HepG2 (cell line): Measurements from ENCODE around the gene AKT3.

Experiments
- CTCF ChIP-seq: sonication (generic); formaldehyde crosslinking; IDR thresholded peaks from 2 replicates; pipeline ENCODE4 v1.5.0; 2020; ENCODE audit warnings: mild to moderate bottlenecking, missing genetic modification reagents, moderate library complexity
- EHMT2 ChIP-seq: fragments of 200-600 bp; sonication (generic); IDR thresholded peaks from 2 replicates; pipeline ENCODE4 v1.7.0; 2017; ENCODE audit warnings: antibody characterized with exemption, low read depth, low read length, borderline replicate concordance
- ELF1 ChIP-seq: sonication (generic); formaldehyde crosslinking; IDR thresholded peaks from 2 replicates; pipeline ENCODE4 v1.4.0; 2020; ENCODE audit warnings: missing genetic modification reagents
- ELK4 ChIP-seq: sonication (generic); formaldehyde crosslinking; IDR thresholded peaks from 2 replicates; pipeline ENCODE4 v1.9.0; 2021; ENCODE audit warnings: missing genetic modification reagents, borderline replicate concordance
- MNT ChIP-seq: fragments of 450-650 bp; IDR thresholded peaks from 2 replicates; pipeline ENCODE4 v1.6.1; 2016
- PBX2 ChIP-seq: IDR thresholded peaks from 2 replicates; pipeline ENCODE4 v1.6.1; 2016; ENCODE audit warnings: control low read depth
- POLR2AphosphoS2 ChIP-seq: IDR thresholded peaks from 2 replicates; pipeline ENCODE4 v1.6.1; 2011; ENCODE audit warnings: low read depth, low read length, improper control_type of control experiment
- TFDP2 ChIP-seq: sonication (generic); formaldehyde crosslinking; IDR thresholded peaks from 2 replicates; pipeline ENCODE4 v1.4.0; 2020; ENCODE audit warnings: missing genetic modification reagents
- XBP1 ChIP-seq: sonication (generic); formaldehyde crosslinking; IDR thresholded peaks from 2 replicates; pipeline ENCODE4 v1.5.0; 2020; ENCODE audit warnings: missing genetic modification reagents
- ZNF30 ChIP-seq: sonication (generic); formaldehyde crosslinking; IDR thresholded peaks from 2 replicates; pipeline ENCODE4 v1.5.0; 2020; ENCODE audit warnings: mild to moderate bottlenecking, missing genetic modification reagents

GRCh38 chr1:243792401-243792800, 57.6 kb downstream of the AKT3 start:
- no peak for TF ChIP-seq CTCF (CRISPR knock-in tag)
- no peak for TF ChIP-seq XBP1 (CRISPR knock-in tag)
- no peak for TF ChIP-seq PBX2
- no peak for TF ChIP-seq EHMT2
- TF ChIP-seq ELK4, result no peak
- TF ChIP-seq ZNF30 (CRISPR knock-in tag), result no peak
- TF ChIP-seq TFDP2 (CRISPR knock-in tag), result no peak
- TF ChIP-seq ELF1, result no peak
- no peak for TF ChIP-seq POLR2AphosphoS2
- TF ChIP-seq MNT, result no peak
